ENCODE data around the gene ICE2. TPM values are rescaled to one million over a fixed set of nuclear protein-coding genes. Genes with fewer than 3 reads are reported as not detected.

The ICE2 gene
- total RNA-seq, 1 donor from 2014 or later, result 32.1 TPM

DNA sequence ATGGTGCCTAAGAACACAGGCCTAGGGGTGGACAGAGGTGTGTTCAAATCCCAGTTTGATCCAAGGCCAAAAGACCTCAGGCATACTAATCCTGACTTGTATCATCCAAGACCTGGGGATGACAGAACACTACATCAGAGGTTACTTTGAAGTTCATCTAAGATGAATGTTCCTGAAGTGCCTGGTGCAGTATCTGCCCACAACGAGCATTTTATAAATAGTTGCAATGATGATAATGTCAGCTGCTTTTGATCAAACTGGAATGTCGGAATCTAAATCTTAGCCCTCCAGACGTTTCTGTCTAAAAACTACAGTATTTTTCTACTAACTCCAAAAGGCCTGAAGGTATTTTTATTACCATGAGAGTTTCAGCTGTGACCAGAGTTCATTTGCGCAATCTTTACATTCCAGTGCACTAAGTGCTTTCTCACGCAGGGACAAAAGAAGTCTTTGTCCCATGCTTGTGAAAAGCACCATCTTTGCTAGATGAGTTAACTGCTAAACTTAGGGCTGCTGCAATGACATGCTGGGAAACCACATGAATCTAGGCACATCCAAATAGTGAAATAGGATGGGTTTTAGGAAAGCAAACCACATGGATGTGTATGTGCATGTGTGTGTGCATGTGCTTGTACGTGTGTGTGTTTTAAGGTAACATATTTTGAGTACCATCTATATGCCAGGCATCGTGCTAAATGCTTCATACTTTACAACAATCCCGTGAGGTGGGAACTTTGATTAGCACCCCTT lies 99.2 kb downstream of the ICE2 start:
- no peak for DNase-seq (ENCODE audit: low spot score)
- TF ChIP-seq, protein P1, sequence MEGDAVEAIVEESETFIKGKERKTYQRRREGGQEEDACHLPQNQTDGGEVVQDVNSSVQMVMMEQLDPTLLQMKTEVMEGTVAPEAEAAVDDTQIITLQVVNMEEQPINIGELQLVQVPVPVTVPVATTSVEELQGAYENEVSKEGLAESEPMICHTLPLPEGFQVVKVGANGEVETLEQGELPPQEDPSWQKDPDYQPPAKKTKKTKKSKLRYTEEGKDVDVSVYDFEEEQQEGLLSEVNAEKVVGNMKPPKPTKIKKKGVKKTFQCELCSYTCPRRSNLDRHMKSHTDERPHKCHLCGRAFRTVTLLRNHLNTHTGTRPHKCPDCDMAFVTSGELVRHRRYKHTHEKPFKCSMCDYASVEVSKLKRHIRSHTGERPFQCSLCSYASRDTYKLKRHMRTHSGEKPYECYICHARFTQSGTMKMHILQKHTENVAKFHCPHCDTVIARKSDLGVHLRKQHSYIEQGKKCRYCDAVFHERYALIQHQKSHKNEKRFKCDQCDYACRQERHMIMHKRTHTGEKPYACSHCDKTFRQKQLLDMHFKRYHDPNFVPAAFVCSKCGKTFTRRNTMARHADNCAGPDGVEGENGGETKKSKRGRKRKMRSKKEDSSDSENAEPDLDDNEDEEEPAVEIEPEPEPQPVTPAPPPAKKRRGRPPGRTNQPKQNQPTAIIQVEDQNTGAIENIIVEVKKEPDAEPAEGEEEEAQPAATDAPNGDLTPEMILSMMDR (IDR thresholded peaks at IDR 0.05), result no peak
- peaks cover 97% of the 10 kb centered on the region for H3K4me1 Mint-ChIP-seq (ENCODE audit: low read depth)
- H3K36me3 Mint-ChIP-seq (ENCODE audit: low read depth), result peaks cover 64% of the 10 kb centered on the region
- no peaks in the 10 kb centered on the region for H3K27me3 Mint-ChIP-seq (ENCODE audit: low read depth)
- no peak overlapping the region for H3K4me3 Mint-ChIP-seq (ENCODE audit: unreplicated experiment)
- peak overlapping the region; percentile 95 for H3K27ac Mint-ChIP-seq (ENCODE audit: unreplicated experiment)
- no peaks in the 10 kb centered on the region for H3K9me3 Mint-ChIP-seq (ENCODE audit: low read depth)

- DNase-seq (ENCODE audit: low spot score), result no peak
- Mint-ChIP-seq H3K9me3 (ENCODE audit: low read depth) (no peaks in the 10 kb centered on the region), H3K4me3 (ENCODE audit: unreplicated experiment) (no peak overlapping the region), H3K4me1 (ENCODE audit: low read depth) (peaks cover 97% of the 10 kb centered on the region), H3K36me3 (ENCODE audit: low read depth) (peaks cover 58% of the 10 kb centered on the region), H3K27me3 (ENCODE audit: low read depth) (no peaks in the 10 kb centered on the region), H3K27ac (ENCODE audit: unreplicated experiment) (peak overlapping the region; percentile 95)
- TF ChIP-seq, protein P1 (IDR thresholded peaks at IDR 0.05), result no peak
These were observed 99.8 kb downstream of the ICE2 start for GRCh38 chr15:60379185-60379524.

DNA sequence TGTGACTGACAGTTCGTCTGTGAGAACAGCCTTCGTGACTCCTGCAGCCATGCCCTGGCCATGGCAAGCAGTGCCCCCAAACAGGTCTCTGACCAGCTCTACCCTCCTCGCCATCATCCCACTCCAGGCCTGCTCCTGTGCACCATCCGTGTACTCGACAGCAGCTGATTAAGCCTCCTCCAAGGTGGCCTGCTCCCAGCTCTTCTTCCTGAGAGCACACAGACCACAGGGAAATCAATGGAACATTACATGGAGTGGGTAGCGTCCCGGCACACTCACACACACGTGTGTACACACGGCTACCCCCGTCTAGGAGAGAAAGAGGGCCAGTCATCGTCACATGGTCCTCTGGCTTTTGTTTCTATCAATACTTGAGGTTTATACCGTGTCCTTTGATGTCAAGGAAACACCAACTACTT lies 102.3 kb downstream of the ICE2 start:
- no peak for DNase-seq (ENCODE audit: low spot score)
- H3K4me3 Mint-ChIP-seq (ENCODE audit: unreplicated experiment), result peak overlapping the region; percentile 48
- TF ChIP-seq, protein P1 (IDR thresholded peaks at IDR 0.05), result no peak
- peaks cover 96% of the 10 kb centered on the region for H3K4me1 Mint-ChIP-seq (ENCODE audit: low read depth)
- H3K27me3 Mint-ChIP-seq (ENCODE audit: low read depth), result no peaks in the 10 kb centered on the region
- H3K36me3 Mint-ChIP-seq (ENCODE audit: low read depth), result peaks cover 56% of the 10 kb centered on the region
- no peaks in the 10 kb centered on the region for H3K9me3 Mint-ChIP-seq (ENCODE audit: low read depth)
- H3K27ac Mint-ChIP-seq (ENCODE audit: unreplicated experiment), result peak overlapping the region; percentile 99

GRCh38 chr15:60375306-60375705 lies 103.6 kb downstream of the ICE2 start:
- no peaks in the 10 kb centered on the region for H3K9me3 Mint-ChIP-seq (ENCODE audit: low read depth)
- H3K27ac Mint-ChIP-seq (ENCODE audit: unreplicated experiment), result peak overlapping the region; percentile 99
- DNase-seq (ENCODE audit: low spot score), result no peak
- H3K4me3 Mint-ChIP-seq (ENCODE audit: unreplicated experiment), result peak overlapping the region; percentile 48
- peaks cover 52% of the 10 kb centered on the region for H3K36me3 Mint-ChIP-seq (ENCODE audit: low read depth)
- no peaks in the 10 kb centered on the region for H3K27me3 Mint-ChIP-seq (ENCODE audit: low read depth)
- H3K4me1 Mint-ChIP-seq (ENCODE audit: low read depth), result peaks cover 97% of the 10 kb centered on the region
- TF ChIP-seq, protein P1 (IDR thresholded peaks at IDR 0.05), result no peak

DNA sequence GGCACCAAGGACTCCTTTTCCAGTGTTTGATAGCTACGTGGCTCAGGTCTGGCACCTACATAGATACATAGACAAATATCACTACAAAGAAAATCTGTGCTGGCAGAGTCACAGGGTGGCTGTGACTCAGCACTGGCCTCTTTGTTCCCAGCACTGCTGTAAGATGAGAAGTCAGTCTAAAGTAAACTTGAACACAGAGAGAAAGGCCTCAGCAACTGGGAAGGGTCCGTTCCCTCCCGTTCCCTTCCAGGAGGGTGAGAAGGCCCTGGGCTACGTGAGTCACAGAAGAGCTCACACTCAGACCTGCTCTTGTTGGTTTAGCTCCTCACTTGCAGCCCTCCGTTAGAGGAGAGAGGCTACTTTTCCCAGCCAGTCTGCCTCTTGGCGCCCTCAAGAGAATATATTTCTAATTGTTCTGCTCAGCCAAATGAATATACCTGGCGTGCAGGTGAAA lies 104.3 kb downstream of the ICE2 start:
- Mint-ChIP-seq H3K36me3 (ENCODE audit: low read depth) (peaks cover 52% of the 10 kb centered on the region), H3K4me1 (ENCODE audit: low read depth) (peaks cover 97% of the 10 kb centered on the region), H3K27ac (ENCODE audit: unreplicated experiment) (peak overlapping the region; percentile 99), H3K4me3 (ENCODE audit: unreplicated experiment) (peak overlapping the region; percentile 20), H3K9me3 (ENCODE audit: low read depth) (no peaks in the 10 kb centered on the region), H3K27me3 (ENCODE audit: low read depth) (no peaks in the 10 kb centered on the region)
- TF ChIP-seq, protein P1 (IDR thresholded peaks at IDR 0.05), result peak; percentile 42
- no peak for DNase-seq (ENCODE audit: low spot score)

Measured in chondrocyte (in vitro differentiated cells).